ENCODE measurements around the gene LEP.

DNA sequence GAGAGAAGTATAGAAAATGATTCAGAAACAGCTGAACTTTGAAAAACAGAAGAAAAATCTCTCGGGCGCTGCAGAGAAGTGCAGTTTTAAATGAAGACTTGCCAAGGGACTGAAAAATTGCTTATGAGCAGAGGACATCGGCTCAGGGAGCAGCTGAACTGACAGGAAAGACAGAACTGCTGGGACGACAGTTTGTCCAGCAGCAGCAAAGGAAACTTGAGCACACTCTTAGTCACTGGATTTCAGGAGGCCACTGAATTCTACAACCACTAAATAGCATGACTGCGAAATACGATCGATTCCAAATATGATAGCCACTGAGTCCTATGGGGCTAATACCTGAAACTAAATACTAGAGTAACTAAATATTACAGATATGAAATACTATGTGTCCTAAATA, 43.0 kb downstream of the LEP start:
- TF ChIP-seq, protein P1, sequence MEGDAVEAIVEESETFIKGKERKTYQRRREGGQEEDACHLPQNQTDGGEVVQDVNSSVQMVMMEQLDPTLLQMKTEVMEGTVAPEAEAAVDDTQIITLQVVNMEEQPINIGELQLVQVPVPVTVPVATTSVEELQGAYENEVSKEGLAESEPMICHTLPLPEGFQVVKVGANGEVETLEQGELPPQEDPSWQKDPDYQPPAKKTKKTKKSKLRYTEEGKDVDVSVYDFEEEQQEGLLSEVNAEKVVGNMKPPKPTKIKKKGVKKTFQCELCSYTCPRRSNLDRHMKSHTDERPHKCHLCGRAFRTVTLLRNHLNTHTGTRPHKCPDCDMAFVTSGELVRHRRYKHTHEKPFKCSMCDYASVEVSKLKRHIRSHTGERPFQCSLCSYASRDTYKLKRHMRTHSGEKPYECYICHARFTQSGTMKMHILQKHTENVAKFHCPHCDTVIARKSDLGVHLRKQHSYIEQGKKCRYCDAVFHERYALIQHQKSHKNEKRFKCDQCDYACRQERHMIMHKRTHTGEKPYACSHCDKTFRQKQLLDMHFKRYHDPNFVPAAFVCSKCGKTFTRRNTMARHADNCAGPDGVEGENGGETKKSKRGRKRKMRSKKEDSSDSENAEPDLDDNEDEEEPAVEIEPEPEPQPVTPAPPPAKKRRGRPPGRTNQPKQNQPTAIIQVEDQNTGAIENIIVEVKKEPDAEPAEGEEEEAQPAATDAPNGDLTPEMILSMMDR (IDR thresholded peaks at IDR 0.05; ENCODE audit: low read depth, low read length, poor library complexity, severe bottlenecking), result no peak
- no peak for TF ChIP-seq EZH2phosphoT487 (IDR thresholded peaks at IDR 0.05; ENCODE audit: borderline replicate concordance, low read length)

Measured in DOHH2 (cell line).